ENCODE data around the gene MMP15.

GRCh38 chr16:58041628-58041955, 16.0 kb downstream of the MMP15 start:
- TF ChIP-seq POLR2A (IDR thresholded peaks at IDR 0.05; ENCODE audit: low read depth, low read length) (no peak), EZH2 (IDR thresholded peaks at IDR 0.05; ENCODE audit: borderline replicate concordance, low read depth, low read length, severe bottlenecking) (no peak), CTCF (IDR thresholded peaks at IDR 0.05; ENCODE audit: extremely low read depth in 1 of 2, insufficient read depth in 1 of 2, low read depth in 1 of 2, low read length in 2 of 2) (no peak)

Data from endothelial cell of umbilical vein (primary cell).